T-helper 17 cell (primary cell): Measurements from ENCODE around the gene CMBL. TPM values are rescaled to one million over a fixed set of nuclear protein-coding genes. Genes with fewer than 3 reads are reported as not detected.

ENCODE experiments used
- ATAC-seq: fragments of 150-1000 bp; cut with Tn5 transposase; 2 replicates; pipeline ENCODE4 v1.10.0; 2021; ENCODE audit warnings: mild to moderate bottlenecking, moderate library complexity
- DNase-seq, 3 donors: peaks; one replicate each; pipeline versions ENCODE4 v3.0.0 to v3.0.0-alpha.2; 2020 to 2021
- H3K9me3 ChIP-seq: one replicate; pipeline ENCODE4 v1.7.0; 2013; ENCODE audit warnings: low read length, mild to moderate bottlenecking; ENCODE audit not compliant: control insufficient read depth, poor library complexity, severe bottlenecking
- H3K27ac Mint-ChIP-seq: one replicate; pipeline ENCODE4 v1.8.0; 2022; ENCODE audit warnings: mild to moderate bottlenecking, moderate library complexity, mixed read lengths
- H3K27me3 Mint-ChIP-seq: one replicate; pipeline ENCODE4 v1.8.0; 2022; ENCODE audit warnings: mixed read lengths
- H3K36me3 Mint-ChIP-seq: one replicate; pipeline ENCODE4 v1.8.0; 2022; ENCODE audit warnings: low read depth, mixed read lengths
- H3K4me1 Mint-ChIP-seq: one replicate; pipeline ENCODE4 v1.8.0; 2022; ENCODE audit warnings: mild to moderate bottlenecking, mixed read lengths
- H3K4me3 Mint-ChIP-seq: one replicate; pipeline ENCODE4 v1.8.0; 2022; ENCODE audit warnings: mild to moderate bottlenecking, moderate library complexity, mixed read lengths
- total RNA-seq, 4 donors: library from RNA in 2 of 4; stranded (reverse) in 2 of 4; gene quantifications; one replicate each; pipeline ENCODE4 v1.2.3 and lab custom pipeline; 2022 to 2026

Gene CMBL
- total RNA-seq, 2 donors from 2014 or later: 0.22 to 0.39 TPM

GRCh38 chr5:10329446-10329819 lies 21.7 kb upstream of the CMBL start:
- no peak overlapping the region for H3K27ac Mint-ChIP-seq
- no peak overlapping the region for H3K4me3 Mint-ChIP-seq
- ATAC-seq (no peak), DNase-seq (no peak)
- H3K9me3 ChIP-seq: no peaks in the 10 kb centered on the region
- peaks cover 15% of the 10 kb centered on the region for H3K4me1 Mint-ChIP-seq
- H3K36me3 Mint-ChIP-seq: peaks cover 8% of the 10 kb centered on the region
- peaks cover 36% of the 10 kb centered on the region for H3K27me3 Mint-ChIP-seq

GRCh38 chr5:10328323-10328722 lies 20.6 kb upstream of the CMBL start:
- no peak overlapping the region for H3K4me3 Mint-ChIP-seq
- no peaks in the 10 kb centered on the region for H3K9me3 ChIP-seq
- peaks cover 7% of the 10 kb centered on the region for H3K36me3 Mint-ChIP-seq
- peaks cover 30% of the 10 kb centered on the region for H3K27me3 Mint-ChIP-seq
- H3K4me1 Mint-ChIP-seq: peaks cover 12% of the 10 kb centered on the region
- no peak overlapping the region for H3K27ac Mint-ChIP-seq
- DNase-seq: no peak
- no peak for ATAC-seq

DNA sequence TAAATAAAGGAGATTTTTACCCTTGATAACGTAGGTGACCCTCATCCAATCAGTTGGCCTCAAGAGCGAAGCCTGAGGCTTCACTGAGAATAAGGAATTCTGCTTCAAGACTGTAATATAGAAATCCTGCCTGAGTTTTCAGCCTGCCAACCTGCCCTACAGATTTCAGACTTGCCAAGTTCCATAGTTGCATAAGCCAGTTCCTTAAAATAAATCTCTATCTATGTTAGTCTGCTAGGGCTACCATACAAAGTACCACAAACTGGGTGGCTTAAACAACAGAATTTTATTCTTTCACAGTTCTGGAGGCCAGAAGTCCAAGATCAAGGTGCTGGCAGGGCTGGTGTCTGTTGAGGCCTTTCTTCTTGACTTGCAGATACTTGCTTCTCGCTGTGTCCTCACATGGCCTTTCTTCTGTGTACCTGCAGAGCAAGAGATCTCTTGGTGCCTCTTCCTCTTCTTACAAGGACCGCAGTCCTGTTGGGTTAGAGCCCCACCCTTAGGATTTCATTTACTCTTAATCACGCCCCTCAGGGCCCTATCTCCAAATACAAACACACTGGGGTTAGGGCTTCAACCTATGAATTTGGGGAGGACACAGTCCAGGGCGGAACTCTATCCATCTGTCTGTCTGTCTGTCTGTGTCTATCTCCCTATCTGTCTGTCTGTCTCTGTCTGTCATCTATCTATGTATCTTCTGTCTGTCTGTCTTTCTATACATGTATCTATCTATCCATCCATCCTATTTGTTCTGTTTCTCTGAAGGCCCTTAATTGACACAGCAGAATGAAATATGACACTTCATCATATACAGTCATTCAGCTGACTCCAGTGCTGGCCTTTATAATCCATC lies 17.0 kb upstream of the CMBL start:
- H3K4me3 Mint-ChIP-seq: no peak overlapping the region

DNA sequence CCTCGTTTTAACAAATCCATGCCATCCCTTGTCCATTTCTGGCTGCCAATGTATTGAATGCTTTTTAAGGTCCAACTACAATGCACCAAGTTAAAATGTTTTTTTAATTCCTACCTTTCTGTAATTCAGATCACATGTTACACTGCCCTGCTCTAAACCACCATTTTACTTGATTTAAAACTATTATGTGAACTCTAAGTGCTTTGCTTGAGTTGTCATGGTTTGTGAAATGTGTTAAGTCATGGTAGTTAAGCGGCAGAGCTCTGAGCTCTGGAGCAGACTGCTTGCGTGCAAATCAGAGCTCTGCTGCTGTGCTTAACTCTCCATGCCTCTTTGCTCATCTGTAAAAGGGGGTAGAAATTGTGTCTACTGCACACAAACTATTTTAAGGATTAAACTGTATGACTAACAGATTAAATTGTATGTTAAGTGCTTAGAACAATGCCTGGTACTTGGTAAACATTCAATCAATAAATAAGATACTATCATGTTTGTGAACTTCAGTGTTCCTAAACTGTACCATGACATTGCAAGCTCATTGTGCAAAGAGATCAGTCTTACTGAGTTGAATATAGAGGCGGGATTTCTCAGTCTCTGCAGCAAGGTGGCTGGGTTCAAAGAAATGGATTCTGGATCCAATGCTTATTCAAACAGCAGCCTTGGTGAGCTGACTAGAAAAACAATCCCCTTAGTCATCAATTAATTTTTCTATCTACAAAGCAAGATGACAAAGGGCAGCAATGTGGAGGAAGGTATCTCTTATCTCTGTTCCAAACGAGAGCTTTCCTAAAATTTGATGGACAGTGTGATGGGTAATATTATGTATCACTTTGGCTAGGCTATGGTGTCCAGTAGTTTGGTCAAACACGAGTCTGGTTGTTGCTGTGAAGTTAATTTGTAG lies 16.1 kb upstream of the CMBL start:
- no peak overlapping the region for H3K27ac Mint-ChIP-seq
- DNase-seq (no peak), ATAC-seq (no peak)
- H3K27me3 Mint-ChIP-seq: peaks cover 3% of the 10 kb centered on the region
- no peaks in the 10 kb centered on the region for H3K9me3 ChIP-seq
- no peak overlapping the region for H3K4me3 Mint-ChIP-seq
- no peaks in the 10 kb centered on the region for H3K4me1 Mint-ChIP-seq
- H3K36me3 Mint-ChIP-seq: no peaks in the 10 kb centered on the region

More for the DNA sequence above, 17.0 kb upstream of the CMBL start:
- Mint-ChIP-seq H3K27me3 (peaks cover 5% of the 10 kb centered on the region), H3K4me1 (no peaks in the 10 kb centered on the region), H3K36me3 (no peaks in the 10 kb centered on the region), H3K27ac (no peak overlapping the region)
- no peak for ATAC-seq
- DNase-seq: no peak
- H3K9me3 ChIP-seq: no peaks in the 10 kb centered on the region

GRCh38 chr5:10321882-10322281 lies 14.2 kb upstream of the CMBL start:
- Mint-ChIP-seq H3K4me1 (no peaks in the 10 kb centered on the region), H3K27ac (no peak overlapping the region), H3K4me3 (no peak overlapping the region), H3K27me3 (peaks cover 9% of the 10 kb centered on the region), H3K36me3 (no peaks in the 10 kb centered on the region)
- ATAC-seq (no peak), DNase-seq (no peak)
- no peaks in the 10 kb centered on the region for H3K9me3 ChIP-seq

DNA sequence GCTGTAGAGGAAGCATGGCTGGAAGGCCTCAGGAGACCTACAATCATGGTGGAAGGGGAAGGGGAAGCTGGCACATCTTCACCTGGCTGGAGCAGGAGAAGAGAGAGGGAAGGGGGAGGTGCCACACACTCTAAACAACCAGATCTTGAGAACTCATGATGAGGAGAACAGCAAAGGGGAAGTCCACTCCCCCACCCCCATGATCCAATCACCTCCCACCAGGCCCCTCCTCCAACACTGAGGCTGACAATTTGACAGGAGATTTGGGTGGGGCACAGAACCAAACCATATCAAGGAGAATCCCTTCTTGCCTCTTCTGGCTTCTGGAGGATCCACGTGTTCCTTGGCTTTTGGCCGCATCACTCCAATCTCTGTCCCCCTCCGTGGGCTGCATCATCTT lies 13.1 kb upstream of the CMBL start:
- H3K9me3 ChIP-seq: no peaks in the 10 kb centered on the region
- Mint-ChIP-seq H3K36me3 (no peaks in the 10 kb centered on the region), H3K4me1 (no peaks in the 10 kb centered on the region), H3K27ac (no peak overlapping the region), H3K27me3 (peaks cover 9% of the 10 kb centered on the region), H3K4me3 (no peak overlapping the region)
- DNase-seq (no peak), ATAC-seq (no peak)

DNA sequence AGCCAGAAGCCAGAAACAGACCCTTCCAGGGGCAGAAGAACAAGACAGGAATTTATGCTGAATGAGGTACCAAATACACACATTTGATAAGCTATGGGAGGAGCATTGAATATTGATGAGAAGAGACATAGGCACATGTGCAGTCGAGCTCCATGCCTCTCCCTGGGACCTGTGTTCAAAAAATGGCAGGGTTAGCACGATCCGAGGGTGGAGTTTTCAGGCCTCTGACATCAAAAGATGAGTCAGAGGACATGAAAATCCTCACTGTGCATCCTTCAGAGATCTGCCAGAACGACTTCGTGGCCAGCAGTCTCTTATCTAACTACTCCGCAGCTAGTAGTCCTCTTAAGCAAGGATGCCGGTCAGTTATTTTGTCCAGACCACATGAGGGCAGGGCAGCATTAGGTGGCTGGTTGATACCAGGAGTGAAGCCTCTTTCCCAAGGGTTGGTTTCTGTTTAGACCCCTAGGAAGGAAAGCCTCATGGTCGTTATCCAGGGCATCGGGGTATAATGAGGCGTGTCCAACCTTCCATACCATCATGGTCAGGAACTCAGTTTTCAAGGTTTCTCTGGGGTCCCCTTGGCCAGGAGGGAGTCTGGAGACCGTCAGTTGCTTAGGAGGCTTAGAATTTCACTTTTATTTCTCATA lies 11.6 kb upstream of the CMBL start:
- ATAC-seq: no peak
- Mint-ChIP-seq H3K4me3 (no peak overlapping the region), H3K36me3 (no peaks in the 10 kb centered on the region)

GRCh38 chr5:10317825-10318682 lies 10.4 kb upstream of the CMBL start:
- Mint-ChIP-seq H3K27ac (no peak overlapping the region), H3K4me1 (no peaks in the 10 kb centered on the region), H3K4me3 (no peak overlapping the region), H3K36me3 (no peaks in the 10 kb centered on the region), H3K27me3 (peaks cover 9% of the 10 kb centered on the region)
- H3K9me3 ChIP-seq: no peaks in the 10 kb centered on the region
- ATAC-seq (no peak), DNase-seq (no peak)

More for the DNA sequence above, 11.6 kb upstream of the CMBL start:
- H3K4me1 Mint-ChIP-seq: no peaks in the 10 kb centered on the region
- DNase-seq: no peak
- no peaks in the 10 kb centered on the region for H3K9me3 ChIP-seq
- H3K27ac Mint-ChIP-seq: no peak overlapping the region
- H3K27me3 Mint-ChIP-seq: peaks cover 9% of the 10 kb centered on the region

DNA sequence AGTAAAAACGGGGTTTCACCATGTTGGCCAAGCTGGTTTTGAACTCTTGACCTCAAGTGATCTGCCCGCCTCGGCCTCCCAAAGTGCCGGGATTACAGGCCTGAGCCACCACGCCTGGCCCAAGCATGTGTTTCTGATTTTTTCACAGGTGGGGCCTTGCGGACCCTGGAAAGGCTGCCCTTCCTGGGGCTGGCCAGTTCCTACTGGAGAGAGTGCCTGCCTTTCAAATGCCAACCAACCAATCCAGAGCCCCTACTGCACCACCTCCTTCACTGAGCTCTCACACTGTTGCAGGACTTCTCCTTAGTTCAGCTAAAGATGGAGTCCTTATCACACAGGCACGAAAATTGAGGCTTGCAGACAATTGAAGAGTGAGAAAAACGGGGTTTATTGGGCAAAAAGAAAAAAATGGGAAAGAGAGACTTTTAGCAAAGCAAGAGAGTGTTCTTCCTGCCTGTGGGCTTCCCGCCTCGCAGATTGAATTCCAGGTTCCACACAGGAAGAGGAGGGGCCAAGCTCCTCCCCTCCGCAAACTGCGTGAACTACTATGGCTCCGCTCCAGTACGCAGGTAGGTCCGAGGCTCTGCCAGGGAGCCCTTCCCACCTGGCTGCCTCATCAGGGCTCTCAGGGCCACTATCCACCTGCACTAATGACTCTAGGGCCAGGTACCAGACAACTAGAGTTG lies 8.3 kb upstream of the CMBL start:
- peaks cover 11% of the 10 kb centered on the region for H3K27me3 Mint-ChIP-seq
- ATAC-seq (no peak), DNase-seq (no peak)
- peaks cover 1% of the 10 kb centered on the region for H3K36me3 Mint-ChIP-seq
- no peak overlapping the region for H3K27ac Mint-ChIP-seq
- H3K9me3 ChIP-seq: no peaks in the 10 kb centered on the region
- peaks cover under 1% of the 10 kb centered on the region for H3K4me1 Mint-ChIP-seq
- H3K4me3 Mint-ChIP-seq: no peak overlapping the region

- H3K9me3 ChIP-seq: no peaks in the 10 kb centered on the region
- no peak overlapping the region for H3K4me3 Mint-ChIP-seq
- peaks cover 3% of the 10 kb centered on the region for H3K4me1 Mint-ChIP-seq
- no peak for DNase-seq
- peaks cover 2% of the 10 kb centered on the region for H3K36me3 Mint-ChIP-seq
- no peak for ATAC-seq
- peak overlapping the region; percentile 39 for H3K27ac Mint-ChIP-seq
- H3K27me3 Mint-ChIP-seq: peaks cover 14% of the 10 kb centered on the region
Measured at GRCh38 chr5:10315201-10315600, 7.5 kb upstream of the CMBL start.

DNA sequence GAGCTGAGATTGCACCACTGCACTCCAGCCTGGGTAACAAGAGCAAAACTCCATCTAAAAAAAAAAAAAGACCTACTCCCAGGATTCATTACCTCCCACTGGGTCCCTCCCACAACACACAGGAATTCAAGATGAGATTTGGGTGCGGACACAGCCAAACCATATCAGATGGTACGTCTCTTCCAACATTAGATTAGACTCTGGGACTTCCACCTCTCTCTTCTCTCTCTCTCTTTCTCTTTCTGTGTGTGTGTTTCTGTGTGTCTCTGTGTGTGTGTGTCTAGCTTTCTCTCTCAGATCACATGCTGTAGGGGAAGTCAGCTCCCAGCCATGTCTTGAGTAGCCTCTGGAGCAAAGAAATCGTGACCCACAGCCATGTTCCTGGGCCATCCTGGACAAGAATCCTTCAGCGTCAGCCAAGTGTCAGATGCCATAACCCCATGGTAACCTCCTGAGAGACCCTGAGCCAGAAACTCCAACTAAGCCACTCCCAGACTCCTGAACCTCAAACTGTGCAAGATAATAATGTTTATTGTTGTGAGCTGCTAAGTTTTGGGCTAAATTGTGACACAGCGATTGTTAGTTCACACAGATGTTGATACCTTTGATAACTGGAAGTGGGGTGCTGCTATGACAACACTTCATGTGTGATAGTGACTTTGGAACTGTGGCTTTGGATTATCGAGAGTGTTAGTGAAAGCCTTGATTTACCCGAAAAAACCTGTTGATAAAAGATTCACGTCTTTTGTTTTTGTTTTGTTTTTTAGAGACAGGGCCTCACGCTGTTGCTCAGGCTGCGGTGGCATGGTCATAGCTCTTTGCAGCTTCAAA lies 4.1 kb upstream of the CMBL start:
- no peak for ATAC-seq
- Mint-ChIP-seq H3K27me3 (peaks cover 25% of the 10 kb centered on the region), H3K4me1 (peaks cover 7% of the 10 kb centered on the region)

More for the DNA sequence above, 4.1 kb upstream of the CMBL start:
- no peak overlapping the region for H3K4me3 Mint-ChIP-seq
- peaks cover 2% of the 10 kb centered on the region for H3K36me3 Mint-ChIP-seq
- DNase-seq: no peak
- H3K27ac Mint-ChIP-seq: no peak overlapping the region
- H3K9me3 ChIP-seq: no peaks in the 10 kb centered on the region
